Spinal cord (tissue), 10 donors: ENCODE results near the gene SIGLEC10. TPM values are rescaled to one million over a fixed set of nuclear protein-coding genes. Genes with fewer than 3 reads are reported as not detected.

ENCODE experiments used
- DNase-seq, 6 donors: peaks; one replicate each; pipeline versions ENCODE4 v3.0.0 to v3.0.0-alpha.2; 2013 to 2015; ENCODE audit warnings: low spot score in 6 of 6, low read depth in 4 of 6
- H3K27ac ChIP-seq: one replicate; pipeline ENCODE4 v1.5.1; 2013; ENCODE audit warnings: low read depth, low read length, control low read depth
- H3K27me3 ChIP-seq: one replicate; pipeline ENCODE4 v1.6.1; 2013; ENCODE audit warnings: low read length; ENCODE audit not compliant: control insufficient read depth, insufficient read depth
- H3K36me3 ChIP-seq: one replicate; pipeline ENCODE4 v1.6.1; 2013; ENCODE audit warnings: low read length; ENCODE audit not compliant: control insufficient read depth, insufficient read depth
- H3K4me1 ChIP-seq: one replicate; pipeline ENCODE4 v1.6.1; 2013; ENCODE audit warnings: low read length; ENCODE audit not compliant: control insufficient read depth, insufficient read depth
- H3K4me3 ChIP-seq: one replicate; pipeline ENCODE4 v1.5.1; 2013; ENCODE audit warnings: low read depth, low read length, control low read depth
- H3K9me3 ChIP-seq: one replicate; pipeline ENCODE4 v1.6.1; 2013; ENCODE audit warnings: low read length; ENCODE audit not compliant: control insufficient read depth, insufficient read depth
- WGBS: methylation state at CpG from one replicate; pipeline ENCODE4 v1.1.5; 2013; ENCODE audit warnings: missing lambda C conversion rate; ENCODE audit not compliant: insufficient coverage; 5-methylcytosine and 5-hydroxymethylcytosine counted together
- polyA plus RNA-seq, 2 donors: library from polyadenylated mRNA; unstranded; fragments of 120-200 nt; gene quantifications; one replicate each; pipeline ENCODE4 v1.2.1, GENCODE V29; 2013; ENCODE audit not compliant: insufficient read length in 2 of 2
- total RNA-seq, 2 donors: library from RNA; depleted of rRNA in 1 of 2; stranded (reverse); fragments of 120-200 nt in 1 of 2; fragments of >200 nt in 1 of 2; gene quantifications; one replicate each; pipeline versions ENCODE4 v1.2.3 to v1.2.4, GENCODE V29; 2013 to 2014
- donor health status: healthy.

The SIGLEC10 gene
- total and polyA plus RNA-seq, 4 donors: 3.1 to 7.1 (median 5.1) TPM

DNA sequence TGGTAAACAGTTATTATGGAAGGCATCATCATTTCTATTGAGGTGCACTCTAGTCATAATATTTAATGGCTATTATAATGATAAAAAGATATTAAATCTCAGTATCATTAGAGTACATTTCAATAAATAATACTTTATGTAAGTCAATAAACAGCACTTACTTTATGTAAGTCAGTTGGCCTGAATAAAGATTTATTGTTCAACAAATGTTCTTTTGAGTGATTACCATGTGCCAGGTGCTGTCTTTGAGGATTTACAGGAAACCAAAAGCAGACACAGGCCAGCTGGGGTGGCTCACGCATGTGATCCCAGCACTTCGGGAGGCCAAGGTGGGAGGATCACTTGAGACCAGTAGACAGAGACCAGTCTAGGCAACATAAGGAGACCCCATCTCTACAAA lies 40.0 kb downstream of the SIGLEC10 start:
- no peak for DNase-seq
- 100% methylated on average over 2 of the region's 2 CpGs for WGBS
- H3K36me3 ChIP-seq: no peaks in the 10 kb centered on the region
- H3K4me1 ChIP-seq: no peaks in the 10 kb centered on the region
- H3K27ac ChIP-seq: no peak overlapping the region
- H3K9me3 ChIP-seq: no peaks in the 10 kb centered on the region
- H3K27me3 ChIP-seq: no peaks in the 10 kb centered on the region
- no peak overlapping the region for H3K4me3 ChIP-seq

DNA sequence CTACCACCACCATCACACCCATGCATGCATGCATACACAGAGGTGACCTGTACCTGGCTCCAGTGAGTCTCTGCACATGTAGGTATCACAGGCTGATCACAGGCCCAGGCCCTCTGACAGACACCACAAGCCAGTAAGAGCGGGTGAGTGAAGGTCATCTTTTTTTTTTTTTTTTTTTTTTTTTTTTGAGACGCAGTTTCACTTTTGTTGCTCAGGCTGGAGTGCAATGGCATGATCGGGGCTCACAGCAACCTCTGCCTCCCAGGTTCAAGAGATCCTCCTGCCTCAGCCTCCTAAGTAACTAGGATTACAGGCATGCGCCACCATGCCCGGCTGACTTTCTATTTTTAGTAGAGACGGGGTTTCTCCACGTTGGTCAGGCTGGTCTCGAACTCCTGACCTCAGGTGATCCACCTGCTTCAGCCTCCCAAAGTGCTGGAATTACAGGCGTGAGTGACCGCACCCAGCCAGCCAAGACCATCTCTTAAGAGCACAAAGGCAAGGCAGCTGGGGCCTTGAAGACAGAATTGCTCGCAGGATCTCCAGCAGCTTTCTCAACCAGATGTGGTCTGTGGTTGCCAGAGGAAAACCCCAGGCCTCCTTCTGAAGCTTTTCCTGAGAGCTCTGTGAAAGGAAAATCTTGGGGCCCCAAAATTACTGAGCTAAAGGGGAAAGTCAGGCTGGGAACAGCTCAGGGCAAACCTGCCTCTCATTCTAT lies 41.8 kb downstream of the SIGLEC10 start:
- H3K27me3 ChIP-seq: no peaks in the 10 kb centered on the region
- H3K27ac ChIP-seq: no peak overlapping the region
- 82% methylated on average over 7 of the region's 11 CpGs for WGBS
- no peaks in the 10 kb centered on the region for H3K9me3 ChIP-seq
- H3K4me1 ChIP-seq: no peaks in the 10 kb centered on the region
- DNase-seq: no peak
- H3K36me3 ChIP-seq: no peaks in the 10 kb centered on the region
- H3K4me3 ChIP-seq: no peak overlapping the region

DNA sequence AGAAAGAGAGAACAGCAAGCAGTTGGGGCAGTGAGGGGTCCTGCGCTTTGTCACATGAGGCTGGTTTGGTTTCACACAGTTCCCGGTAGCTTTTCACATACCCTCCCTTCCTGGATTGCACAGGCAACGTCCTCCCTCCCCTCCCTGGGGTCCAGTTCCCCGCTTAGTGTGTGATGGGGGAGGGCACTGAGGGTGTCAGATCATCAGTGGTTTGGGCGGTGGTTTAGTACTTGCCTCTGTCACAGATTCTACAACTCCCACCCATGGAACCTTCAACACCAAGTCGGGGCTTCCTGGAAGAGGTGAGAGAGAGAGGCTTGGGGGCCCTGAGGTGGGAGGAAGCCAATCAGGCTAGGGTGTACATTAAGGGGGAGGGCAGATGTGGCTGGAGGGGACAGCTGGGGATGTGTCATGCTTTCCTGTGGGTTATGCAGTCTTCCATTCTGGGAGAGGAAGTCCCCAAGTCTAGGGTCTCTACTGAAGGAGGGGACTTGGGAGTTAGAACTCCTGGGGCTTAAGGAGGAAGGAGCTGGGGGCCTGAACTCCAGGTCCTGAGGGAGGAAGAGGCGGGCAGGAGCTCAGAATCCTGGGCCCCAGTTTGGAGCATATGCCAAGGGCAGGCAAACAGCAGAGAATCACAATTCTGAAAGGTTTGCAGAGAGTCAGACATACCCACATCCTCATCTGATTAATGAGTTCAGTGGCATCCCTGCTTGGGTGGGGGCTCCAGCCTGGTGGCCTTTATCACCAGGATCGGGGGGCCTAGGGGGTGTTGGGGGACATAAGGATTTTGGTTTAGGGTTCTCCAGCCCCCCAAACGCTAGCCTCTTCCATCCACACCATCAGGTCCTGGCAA lies 44.6 kb downstream of the SIGLEC10 start, which contains the start of gene NKG7:
Gene NKG7, minus strand, starts transcription at position 6 of the 856 bp plus-strand sequence. CDS start 119 bp downstream, outside the sequence.
- Histone ChIP-seq H3K4me1 (peaks cover 10% of the 10 kb centered on the region), H3K4me3 (no peak within 1 kb of the TSS), H3K36me3 (no peaks in the 10 kb centered on the region), H3K9me3 (no peaks in the 10 kb centered on the region), H3K27ac (no peak within 1 kb of the TSS), H3K27me3 (no peaks in the 10 kb centered on the region)
- no peak for DNase-seq
- whole genome bisulfite sequencing: 50% methylated on average over 1 of the region's 9 CpGs

DNA sequence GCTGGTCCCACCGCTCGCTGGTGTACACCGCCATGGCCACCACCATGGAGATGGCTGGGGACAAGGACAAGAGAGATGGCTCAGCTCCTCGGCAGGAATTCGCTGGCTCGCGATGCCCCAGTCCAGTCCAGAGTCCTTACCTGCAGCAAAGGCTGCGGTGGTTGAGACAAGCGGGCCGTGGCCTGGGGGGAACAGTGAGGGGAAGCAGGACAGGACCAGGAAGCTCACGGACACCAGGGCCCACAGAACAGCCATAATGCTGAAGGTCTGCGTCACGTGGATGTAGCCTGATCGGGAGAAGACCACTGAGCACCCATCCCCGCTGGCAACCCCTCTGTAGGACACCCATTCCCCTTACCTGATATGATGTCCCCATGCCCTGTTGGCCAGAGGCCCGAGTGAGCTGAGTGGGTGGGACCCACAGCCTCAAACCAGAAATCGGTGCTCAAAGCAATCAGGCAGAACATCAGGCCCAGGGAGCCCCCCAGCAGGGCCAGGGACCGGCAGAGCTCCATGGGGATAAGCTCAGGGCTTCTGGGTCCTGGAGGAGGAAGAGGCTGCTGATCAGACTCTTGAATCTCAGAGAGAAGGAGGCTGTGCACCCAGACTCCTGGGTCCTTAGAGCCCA lies 45.3 kb downstream of the SIGLEC10 start:
- peaks cover 13% of the 10 kb centered on the region for H3K4me1 ChIP-seq
- no peaks in the 10 kb centered on the region for H3K36me3 ChIP-seq
- no peak overlapping the region for H3K27ac ChIP-seq
- H3K27me3 ChIP-seq: no peaks in the 10 kb centered on the region
- WGBS: 91% methylated on average over 18 of the region's 18 CpGs
- H3K4me3 ChIP-seq: no peak overlapping the region
- no peak for DNase-seq
- no peaks in the 10 kb centered on the region for H3K9me3 ChIP-seq

DNA sequence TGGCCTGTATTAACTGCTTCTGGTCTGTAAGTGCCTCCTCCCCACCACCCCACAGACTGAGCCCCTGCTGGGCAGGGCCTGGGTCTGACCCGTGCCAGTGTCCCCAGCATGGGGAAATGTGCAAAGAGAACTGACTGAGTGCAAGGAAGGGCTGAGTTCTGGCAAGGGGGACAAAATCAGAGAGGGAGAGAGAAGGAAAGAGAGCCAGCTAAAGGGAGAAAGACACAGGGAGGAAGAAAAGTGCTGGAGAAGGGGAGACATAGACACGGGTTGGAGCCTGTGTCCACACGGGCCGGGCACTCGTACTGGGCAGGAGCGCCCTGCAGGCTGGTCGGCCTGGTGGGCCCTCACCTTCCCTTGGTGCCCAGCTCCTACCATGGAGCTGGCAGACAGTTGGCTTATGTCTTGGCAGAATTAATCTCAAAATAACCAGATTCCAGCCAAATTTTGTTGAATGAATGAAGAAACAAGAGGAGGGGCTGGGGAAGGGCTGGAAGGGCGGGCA lies 46.2 kb downstream of the SIGLEC10 start:
- Histone ChIP-seq H3K4me3 (no peak overlapping the region), H3K27ac (no peak overlapping the region), H3K4me1 (peaks cover 21% of the 10 kb centered on the region), H3K9me3 (no peaks in the 10 kb centered on the region), H3K36me3 (no peaks in the 10 kb centered on the region), H3K27me3 (no peaks in the 10 kb centered on the region)
- 91% methylated on average over 7 of the region's 8 CpGs for WGBS
- DNase-seq: no peak

DNA sequence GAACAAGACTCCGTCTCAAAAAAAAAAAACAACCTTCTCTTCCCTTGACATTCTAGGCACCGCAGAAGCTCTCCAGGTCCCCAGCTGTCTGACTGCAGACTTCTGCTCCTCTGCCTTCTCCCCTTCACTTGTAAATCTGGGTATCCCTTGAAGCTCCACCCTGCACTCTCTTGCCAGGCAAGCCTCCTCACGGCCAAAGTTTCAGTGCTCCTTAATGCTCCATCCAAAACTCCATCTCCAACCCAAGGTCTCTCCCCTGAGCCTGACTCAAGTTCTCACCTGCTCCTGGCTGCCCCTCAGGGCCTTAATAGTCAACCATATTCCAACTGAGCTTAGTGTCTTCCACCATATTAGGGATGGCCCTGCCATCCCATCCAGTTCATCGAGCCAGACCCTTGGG lies 47.2 kb downstream of the SIGLEC10 start:
- H3K27ac ChIP-seq: no peak overlapping the region
- 87% methylated on average over 4 of the region's 4 CpGs for WGBS
- no peaks in the 10 kb centered on the region for H3K27me3 ChIP-seq
- H3K36me3 ChIP-seq: no peaks in the 10 kb centered on the region
- no peak overlapping the region for H3K4me3 ChIP-seq
- no peaks in the 10 kb centered on the region for H3K9me3 ChIP-seq
- peaks cover 30% of the 10 kb centered on the region for H3K4me1 ChIP-seq
- no peak for DNase-seq

DNA sequence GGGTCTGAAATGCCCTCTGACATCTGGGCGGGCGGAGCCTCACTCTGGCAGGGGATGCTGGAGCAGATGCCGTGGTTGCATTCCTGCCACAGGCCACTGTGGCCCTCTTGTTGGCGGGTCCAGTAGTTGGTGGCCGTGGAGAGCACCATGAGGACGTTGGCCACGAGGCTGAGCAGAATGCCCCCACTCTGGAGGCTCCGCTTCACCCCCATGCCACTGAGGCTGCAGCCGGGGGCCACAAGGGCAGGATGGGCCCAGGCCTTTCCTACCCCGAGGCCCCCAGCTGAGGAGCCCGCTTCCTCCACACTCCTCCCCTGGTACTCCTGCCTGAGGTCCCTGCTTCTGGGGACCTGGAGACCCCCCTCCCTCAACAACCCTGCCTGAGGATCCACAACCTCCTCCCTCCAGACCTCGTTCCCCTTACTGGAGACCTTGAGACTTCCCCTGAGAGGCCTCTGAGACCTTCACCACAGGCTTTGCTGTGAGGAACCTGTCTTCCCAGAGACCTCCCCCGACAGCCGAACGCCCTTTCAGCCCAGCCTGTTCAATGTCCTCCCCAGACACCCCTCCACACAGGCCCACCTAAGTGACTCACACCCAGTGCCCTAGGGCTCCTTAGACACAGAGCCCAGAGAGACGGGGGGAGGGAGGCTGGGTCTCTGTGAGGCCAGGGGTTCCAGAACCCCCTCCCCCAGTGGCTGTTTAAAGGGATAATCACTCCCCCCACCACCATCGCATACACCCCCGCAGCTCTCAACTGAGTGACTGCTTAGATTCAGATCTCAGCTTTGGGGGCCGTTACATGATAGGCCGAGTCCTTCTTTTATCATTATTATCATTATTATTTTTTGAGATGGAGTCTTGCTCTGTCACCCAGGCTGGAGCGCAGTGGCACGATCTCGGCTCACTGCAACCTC lies 48.8 kb downstream of the SIGLEC10 start, which contains the start of gene CLDND2:
Gene CLDND2, minus strand, starts transcription at position 638 of the 917 bp plus-strand sequence. Its CDS starts 426 bp downstream, at position 212.
- peak within 1 kb of the TSS; percentile 89 for H3K27ac ChIP-seq
- WGBS: 52% methylated on average over 18 of the region's 23 CpGs
- H3K27me3 ChIP-seq: no peaks in the 10 kb centered on the region
- peaks cover 38% of the 10 kb centered on the region for H3K4me1 ChIP-seq
- no peaks in the 10 kb centered on the region for H3K36me3 ChIP-seq
- H3K9me3 ChIP-seq: no peaks in the 10 kb centered on the region
- DNase-seq: peak in 1 of 6 donors; percentile 9
- peak within 1 kb of the TSS; percentile 92 for H3K4me3 ChIP-seq

DNA sequence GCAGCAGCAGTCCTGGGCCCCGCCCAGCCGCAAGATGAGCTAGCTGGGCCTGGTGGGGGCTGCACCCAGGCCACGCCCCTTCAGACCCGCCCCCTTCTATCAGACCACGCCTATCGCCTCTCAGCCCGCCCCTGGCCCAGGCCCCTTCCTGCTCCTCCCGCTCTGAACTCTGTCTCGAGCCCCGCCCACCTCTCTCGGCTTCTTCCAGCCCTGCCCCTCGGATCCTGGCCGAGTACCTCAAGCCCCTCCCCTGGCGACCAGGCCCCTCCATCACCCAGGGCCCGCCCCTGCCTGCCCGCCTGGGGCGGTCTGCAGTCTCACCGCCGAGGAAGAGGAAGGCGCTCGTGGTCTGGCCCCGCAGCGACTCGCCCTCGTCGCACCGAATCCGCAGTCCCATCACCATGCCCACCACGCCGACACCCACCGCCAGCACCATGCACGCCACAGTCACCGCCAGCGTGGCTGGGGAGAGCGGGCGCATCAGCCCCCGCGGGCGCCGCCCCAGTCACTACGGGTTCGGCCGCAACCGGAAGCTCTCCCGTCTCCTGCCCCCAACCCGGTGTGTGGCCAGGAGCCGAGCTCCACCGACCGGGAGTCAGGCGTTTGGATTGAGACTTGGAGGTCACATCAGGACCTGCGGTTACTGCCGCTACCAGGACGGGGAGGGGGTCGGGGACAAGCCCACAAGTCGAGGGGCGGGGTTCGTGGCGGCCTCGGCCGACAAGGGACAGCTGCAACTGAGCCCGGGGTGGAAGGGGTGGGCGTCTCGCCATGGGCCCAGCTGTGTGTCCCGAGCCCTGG lies 49.7 kb downstream of the SIGLEC10 start:
- WGBS: under 1% methylated on average over 62 of the region's 64 CpGs
- Histone ChIP-seq H3K27ac (peak overlapping the region; percentile 97), H3K9me3 (no peaks in the 10 kb centered on the region)

More for the DNA sequence above, 49.7 kb downstream of the SIGLEC10 start:
- peak; percentile 82 to 99 (median 95) for DNase-seq
- Histone ChIP-seq H3K4me1 (peaks cover 38% of the 10 kb centered on the region), H3K4me3 (peak overlapping the region; percentile 92), H3K36me3 (no peaks in the 10 kb centered on the region), H3K27me3 (no peaks in the 10 kb centered on the region)
